ENCODE data around the gene SH3BP5. TPM values are rescaled to one million over a fixed set of nuclear protein-coding genes. Genes with fewer than 3 reads are reported as not detected.
A peak's percentile ranks its signal among the peaks of the same experiment; 100 is the strongest.

The SH3BP5 gene
- polyA plus RNA-seq, 12 donors: 22.2 to 66.6 (median 31.8) TPM; not detected in 1

GRCh38 chr3:15329046-15330005 lies 3.1 kb downstream of the SH3BP5 start:
- no peak for DNase-seq

GRCh38 chr3:15327941-15328340 lies 4.4 kb downstream of the SH3BP5 start:
- no peak for DNase-seq

GRCh38 chr3:15326673-15327072 lies 5.7 kb downstream of the SH3BP5 start:
- no peak for DNase-seq

- DNase-seq: no peak
These were observed 6.3 kb downstream of the SH3BP5 start for GRCh38 chr3:15326037-15326436.

- no peak for DNase-seq
These were observed 7.2 kb downstream of the SH3BP5 start for GRCh38 chr3:15325228-15325627.

- DNase-seq: no peak
These were observed 8.0 kb downstream of the SH3BP5 start for GRCh38 chr3:15324379-15324808.

GRCh38 chr3:15323063-15323462 lies 9.3 kb downstream of the SH3BP5 start:
- no peak for DNase-seq

- DNase-seq: no peak
These were observed 11.0 kb downstream of the SH3BP5 start for GRCh38 chr3:15321349-15321748.

GRCh38 chr3:15319575-15319974 lies 12.8 kb downstream of the SH3BP5 start:
- DNase-seq: peak; percentile 67

- no peak for DNase-seq
These were observed 13.2 kb downstream of the SH3BP5 start for GRCh38 chr3:15319136-15319535.

GRCh38 chr3:15318661-15319060 lies 13.7 kb downstream of the SH3BP5 start:
- no peak for DNase-seq

GRCh38 chr3:15316998-15317435 lies 15.4 kb downstream of the SH3BP5 start:
- peak; percentile 54 for DNase-seq

GRCh38 chr3:15315003-15315402 lies 17.4 kb downstream of the SH3BP5 start:
- no peak for DNase-seq

GRCh38 chr3:15314276-15314675 lies 18.1 kb downstream of the SH3BP5 start:
- DNase-seq: no peak

GRCh38 chr3:15313461-15313860 lies 18.9 kb downstream of the SH3BP5 start:
- no peak for DNase-seq

- DNase-seq: no peak
These were observed 19.8 kb downstream of the SH3BP5 start for GRCh38 chr3:15312550-15312949.

- no peak for DNase-seq
These were observed 21.7 kb downstream of the SH3BP5 start for GRCh38 chr3:15310491-15311370.

GRCh38 chr3:15309662-15310335 lies 22.6 kb downstream of the SH3BP5 start:
- no peak for DNase-seq

GRCh38 chr3:15307580-15307979 lies 24.8 kb downstream of the SH3BP5 start:
- no peak for DNase-seq

GRCh38 chr3:15306979-15307359 lies 25.4 kb downstream of the SH3BP5 start:
- no peak for DNase-seq

GRCh38 chr3:15305359-15305844 lies 27.0 kb downstream of the SH3BP5 start:
- no peak for DNase-seq

- no peak for DNase-seq
These were observed 28.7 kb downstream of the SH3BP5 start for GRCh38 chr3:15303728-15304127.
